ENCODE results near the gene RASAL1.

DNA sequence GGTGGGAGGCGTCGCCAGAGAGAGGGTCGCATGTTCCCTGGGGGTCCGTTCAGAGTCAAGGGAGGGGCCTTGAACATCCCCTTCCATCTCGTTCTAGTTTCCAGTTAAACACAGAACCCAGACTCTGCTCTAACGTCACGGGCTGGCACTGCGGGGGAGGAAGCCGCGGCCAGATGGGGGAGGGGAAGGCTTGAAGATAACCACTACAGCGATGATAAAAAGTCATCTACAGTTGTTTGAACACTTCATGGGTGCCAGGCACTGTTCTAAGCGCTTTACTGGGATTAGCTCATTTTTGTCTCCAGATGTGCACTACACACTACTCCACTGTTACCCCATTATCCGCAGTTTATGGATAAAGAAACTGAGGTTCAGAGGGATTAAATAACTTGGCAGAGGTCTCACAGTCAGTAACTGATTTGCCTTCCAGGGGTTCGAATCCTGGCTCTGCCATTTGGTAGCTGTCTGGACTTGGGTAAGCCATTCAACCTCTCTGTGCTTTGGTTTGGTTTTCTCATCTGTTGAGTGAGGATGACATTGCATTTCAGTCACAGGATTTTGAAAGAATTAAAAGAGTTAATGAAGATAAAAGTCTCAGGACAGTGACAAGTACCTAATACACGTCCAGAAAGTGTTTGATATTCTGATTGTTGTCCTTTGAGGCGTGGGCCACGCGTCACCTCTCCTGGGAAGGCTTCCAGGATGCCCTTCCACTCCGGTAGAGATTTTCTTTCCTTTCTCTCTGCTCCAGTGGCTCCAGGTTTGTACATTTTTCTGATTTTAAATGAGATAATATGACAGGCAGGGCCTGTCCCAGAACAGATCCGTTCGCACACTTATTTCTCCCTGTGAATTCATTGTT is 798 bp upstream of the RASAL1 start:
- TF ChIP-seq CTCF (IDR thresholded peaks at IDR 0.05), result no peak
- no peak for TF ChIP-seq CBFB (CRISPR knock-in tag; IDR thresholded peaks at IDR 0.05; ENCODE audit: low read depth)
- TF ChIP-seq E2F5 (CRISPR knock-in tag; IDR thresholded peaks at IDR 0.05), result no peak
- TF ChIP-seq ELF4 (CRISPR knock-in tag; IDR thresholded peaks at IDR 0.05; ENCODE audit: low read depth), result no peak
- TF ChIP-seq, protein P1, sequence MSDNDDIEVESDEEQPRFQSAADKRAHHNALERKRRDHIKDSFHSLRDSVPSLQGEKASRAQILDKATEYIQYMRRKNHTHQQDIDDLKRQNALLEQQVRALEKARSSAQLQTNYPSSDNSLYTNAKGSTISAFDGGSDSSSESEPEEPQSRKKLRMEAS (CRISPR knock-in tag; IDR thresholded peaks at IDR 0.05), result no peak
- TF ChIP-seq NR2C2 (CRISPR knock-in tag; IDR thresholded peaks at IDR 0.05), result no peak
- TF ChIP-seq, protein P2, sequence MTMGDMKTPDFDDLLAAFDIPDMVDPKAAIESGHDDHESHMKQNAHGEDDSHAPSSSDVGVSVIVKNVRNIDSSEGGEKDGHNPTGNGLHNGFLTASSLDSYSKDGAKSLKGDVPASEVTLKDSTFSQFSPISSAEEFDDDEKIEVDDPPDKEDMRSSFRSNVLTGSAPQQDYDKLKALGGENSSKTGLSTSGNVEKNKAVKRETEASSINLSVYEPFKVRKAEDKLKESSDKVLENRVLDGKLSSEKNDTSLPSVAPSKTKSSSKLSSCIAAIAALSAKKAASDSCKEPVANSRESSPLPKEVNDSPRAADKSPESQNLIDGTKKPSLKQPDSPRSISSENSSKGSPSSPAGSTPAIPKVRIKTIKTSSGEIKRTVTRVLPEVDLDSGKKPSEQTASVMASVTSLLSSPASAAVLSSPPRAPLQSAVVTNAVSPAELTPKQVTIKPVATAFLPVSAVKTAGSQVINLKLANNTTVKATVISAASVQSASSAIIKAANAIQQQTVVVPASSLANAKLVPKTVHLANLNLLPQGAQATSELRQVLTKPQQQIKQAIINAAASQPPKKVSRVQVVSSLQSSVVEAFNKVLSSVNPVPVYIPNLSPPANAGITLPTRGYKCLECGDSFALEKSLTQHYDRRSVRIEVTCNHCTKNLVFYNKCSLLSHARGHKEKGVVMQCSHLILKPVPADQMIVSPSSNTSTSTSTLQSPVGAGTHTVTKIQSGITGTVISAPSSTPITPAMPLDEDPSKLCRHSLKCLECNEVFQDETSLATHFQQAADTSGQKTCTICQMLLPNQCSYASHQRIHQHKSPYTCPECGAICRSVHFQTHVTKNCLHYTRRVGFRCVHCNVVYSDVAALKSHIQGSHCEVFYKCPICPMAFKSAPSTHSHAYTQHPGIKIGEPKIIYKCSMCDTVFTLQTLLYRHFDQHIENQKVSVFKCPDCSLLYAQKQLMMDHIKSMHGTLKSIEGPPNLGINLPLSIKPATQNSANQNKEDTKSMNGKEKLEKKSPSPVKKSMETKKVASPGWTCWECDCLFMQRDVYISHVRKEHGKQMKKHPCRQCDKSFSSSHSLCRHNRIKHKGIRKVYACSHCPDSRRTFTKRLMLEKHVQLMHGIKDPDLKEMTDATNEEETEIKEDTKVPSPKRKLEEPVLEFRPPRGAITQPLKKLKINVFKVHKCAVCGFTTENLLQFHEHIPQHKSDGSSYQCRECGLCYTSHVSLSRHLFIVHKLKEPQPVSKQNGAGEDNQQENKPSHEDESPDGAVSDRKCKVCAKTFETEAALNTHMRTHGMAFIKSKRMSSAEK (CRISPR knock-in tag; IDR thresholded peaks at IDR 0.05; ENCODE audit: borderline replicate concordance), result no peak
- TF ChIP-seq, protein P3, sequence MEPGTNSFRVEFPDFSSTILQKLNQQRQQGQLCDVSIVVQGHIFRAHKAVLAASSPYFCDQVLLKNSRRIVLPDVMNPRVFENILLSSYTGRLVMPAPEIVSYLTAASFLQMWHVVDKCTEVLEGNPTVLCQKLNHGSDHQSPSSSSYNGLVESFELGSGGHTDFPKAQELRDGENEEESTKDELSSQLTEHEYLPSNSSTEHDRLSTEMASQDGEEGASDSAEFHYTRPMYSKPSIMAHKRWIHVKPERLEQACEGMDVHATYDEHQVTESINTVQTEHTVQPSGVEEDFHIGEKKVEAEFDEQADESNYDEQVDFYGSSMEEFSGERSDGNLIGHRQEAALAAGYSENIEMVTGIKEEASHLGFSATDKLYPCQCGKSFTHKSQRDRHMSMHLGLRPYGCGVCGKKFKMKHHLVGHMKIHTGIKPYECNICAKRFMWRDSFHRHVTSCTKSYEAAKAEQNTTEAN (CRISPR knock-in tag; IDR thresholded peaks at IDR 0.05), result no peak
- TF ChIP-seq, protein P4, sequence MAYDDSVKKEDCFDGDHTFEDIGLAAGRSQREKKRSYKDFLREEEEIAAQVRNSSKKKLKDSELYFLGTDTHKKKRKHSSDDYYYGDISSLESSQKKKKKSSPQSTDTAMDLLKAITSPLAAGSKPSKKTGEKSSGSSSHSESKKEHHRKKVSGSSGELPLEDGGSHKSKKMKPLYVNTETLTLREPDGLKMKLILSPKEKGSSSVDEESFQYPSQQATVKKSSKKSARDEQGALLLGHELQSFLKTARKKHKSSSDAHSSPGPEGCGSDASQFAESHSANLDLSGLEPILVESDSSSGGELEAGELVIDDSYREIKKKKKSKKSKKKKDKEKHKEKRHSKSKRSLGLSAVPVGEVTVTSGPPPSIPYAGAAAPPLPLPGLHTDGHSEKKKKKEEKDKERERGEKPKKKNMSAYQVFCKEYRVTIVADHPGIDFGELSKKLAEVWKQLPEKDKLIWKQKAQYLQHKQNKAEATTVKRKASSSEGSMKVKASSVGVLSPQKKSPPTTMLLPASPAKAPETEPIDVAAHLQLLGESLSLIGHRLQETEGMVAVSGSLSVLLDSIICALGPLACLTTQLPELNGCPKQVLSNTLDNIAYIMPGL (CRISPR knock-in tag; IDR thresholded peaks at IDR 0.05), result no peak
- no peak for TF ChIP-seq FOXP1 (CRISPR knock-in tag; IDR thresholded peaks at IDR 0.05; ENCODE audit: borderline replicate concordance)
- TF ChIP-seq ESRRA (CRISPR knock-in tag; IDR thresholded peaks at IDR 0.05; ENCODE audit: borderline replicate concordance), result no peak
